Mucosa of rectum (tissue), 2 donors: ENCODE results near the gene SLC35A2.

ENCODE experiments used
- H3K27ac ChIP-seq, 2 donors: one replicate each; pipeline ENCODE4 v1.7.0; 2013; ENCODE audit warnings: inconsistent platforms in 2 of 2, low read depth in 2 of 2, low read length in 2 of 2
- H3K27me3 ChIP-seq, 2 donors: one replicate each; pipeline ENCODE4 v1.7.0; 2013; ENCODE audit warnings: low read length in 2 of 2; ENCODE audit not compliant: control insufficient read depth in 2 of 2, insufficient read depth in 2 of 2
- H3K36me3 ChIP-seq, 2 donors: one replicate each; pipeline ENCODE4 v1.7.0; 2013; ENCODE audit warnings: low read length in 2 of 2; ENCODE audit not compliant: control insufficient read depth in 2 of 2, insufficient read depth in 2 of 2
- H3K4me1 ChIP-seq, 2 donors: one replicate each; pipeline ENCODE4 v1.7.0; 2013; ENCODE audit warnings: low read length in 2 of 2, mild to moderate bottlenecking in 1 of 2; ENCODE audit not compliant: control insufficient read depth in 2 of 2, insufficient read depth in 2 of 2
- H3K4me3 ChIP-seq, 2 donors: one replicate each; pipeline ENCODE4 v1.7.0; 2013; ENCODE audit warnings: low read length in 2 of 2
- H3K9ac ChIP-seq, 2 donors: one replicate each; pipeline ENCODE4 v1.7.0; 2013; ENCODE audit warnings: low read length in 2 of 2, low read depth in 1 of 2, mild to moderate bottlenecking in 1 of 2
- H3K9me3 ChIP-seq, 2 donors: one replicate each; pipeline ENCODE4 v1.7.0; 2013; ENCODE audit warnings: low read length in 2 of 2; ENCODE audit not compliant: control insufficient read depth in 2 of 2
- donor health status: healthy.
- donor health status: Normal muscosa, but diverticular disease.

SLC35A2 gene

DNA sequence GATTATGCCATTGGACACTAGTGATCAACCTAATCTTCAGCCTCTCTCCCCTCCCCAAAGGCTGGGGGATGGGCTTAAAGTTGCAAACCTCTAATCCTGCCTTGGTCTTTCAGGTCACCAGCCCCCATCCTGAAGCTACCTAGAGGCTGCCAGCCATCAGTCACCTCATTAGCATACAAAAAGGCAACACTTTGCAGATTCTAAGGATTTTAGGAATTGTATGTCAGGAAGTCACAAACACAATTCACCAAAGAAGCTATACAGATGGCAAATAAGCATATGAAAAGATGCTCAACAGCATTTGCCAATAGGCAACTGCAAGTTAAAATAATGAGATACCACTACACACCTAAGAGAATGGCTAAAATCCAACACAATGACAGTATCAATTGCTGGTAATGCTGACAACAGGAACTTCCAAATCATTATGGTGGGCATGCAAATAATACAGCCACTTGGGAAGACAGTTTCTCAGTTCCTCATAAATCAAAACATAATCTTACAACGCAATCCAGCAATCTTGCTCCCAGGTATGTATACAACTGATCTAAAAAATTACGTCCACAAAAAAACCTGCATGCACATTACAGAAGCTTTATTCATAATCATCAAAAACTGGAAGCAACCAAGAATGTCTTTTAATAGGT is 16.4 kb upstream of the SLC35A2 start:
- no peak overlapping the region for H3K4me3 ChIP-seq
- no peaks in the 10 kb centered on the region for H3K9me3 ChIP-seq
- no peaks in the 10 kb centered on the region for H3K4me1 ChIP-seq
- no peaks in the 10 kb centered on the region for H3K27me3 ChIP-seq
- H3K27ac ChIP-seq: no peak overlapping the region
- peaks cover 18 to 35% of the 10 kb centered on the region in 2 donors for H3K36me3 ChIP-seq
- no peak overlapping the region for H3K9ac ChIP-seq

DNA sequence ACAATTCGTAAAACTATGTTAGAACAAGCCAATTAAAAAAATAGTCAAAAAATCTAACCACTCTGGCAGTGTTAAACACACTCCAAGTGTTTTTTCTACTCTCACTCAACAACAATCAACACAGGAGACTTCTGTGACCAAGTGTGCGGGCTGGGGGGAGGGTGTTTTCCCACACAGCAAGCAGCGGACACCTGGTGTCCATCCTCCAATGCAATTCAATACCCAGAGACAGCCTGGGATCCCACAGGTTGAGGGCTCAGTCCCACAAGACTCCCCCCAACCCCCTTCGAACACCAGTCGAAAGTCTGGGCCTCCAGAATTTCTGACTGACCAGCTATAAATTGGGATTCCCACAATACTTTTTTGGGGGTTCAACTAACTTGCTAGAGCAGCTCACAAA is 15.7 kb upstream of the SLC35A2 start:
- no peaks in the 10 kb centered on the region for H3K9me3 ChIP-seq
- no peak overlapping the region for H3K4me3 ChIP-seq
- H3K9ac ChIP-seq: no peak overlapping the region
- no peaks in the 10 kb centered on the region for H3K4me1 ChIP-seq
- no peak overlapping the region for H3K27ac ChIP-seq
- peaks cover 16 to 37% of the 10 kb centered on the region in 2 donors for H3K36me3 ChIP-seq
- no peaks in the 10 kb centered on the region for H3K27me3 ChIP-seq

DNA sequence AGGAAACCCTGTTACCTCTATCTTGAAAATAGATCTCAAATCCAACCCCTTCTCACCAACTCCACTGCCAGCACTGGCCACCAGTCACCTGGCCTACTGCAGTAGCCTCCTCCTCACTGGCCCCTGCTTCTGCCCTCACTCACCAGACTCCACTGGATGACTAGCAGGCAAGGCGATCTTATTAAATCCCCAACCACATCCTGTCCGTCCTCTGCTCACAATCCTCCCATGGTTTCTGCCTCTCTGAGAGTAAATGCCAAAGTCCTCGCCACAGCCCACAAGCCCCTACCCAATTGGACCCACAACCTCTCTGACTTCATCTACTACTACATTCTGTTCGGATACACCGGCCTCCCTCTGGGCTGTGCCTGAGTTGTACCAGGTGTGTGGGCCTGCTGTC is 12.8 kb upstream of the SLC35A2 start:
- no peaks in the 10 kb centered on the region for H3K9me3 ChIP-seq
- H3K4me1 ChIP-seq: peaks cover 0 to 4% of the 10 kb centered on the region in 2 donors
- H3K27me3 ChIP-seq: no peaks in the 10 kb centered on the region
- no peak overlapping the region for H3K9ac ChIP-seq
- no peak overlapping the region for H3K4me3 ChIP-seq
- no peak overlapping the region for H3K27ac ChIP-seq
- peaks cover 16 to 34% of the 10 kb centered on the region in 2 donors for H3K36me3 ChIP-seq

DNA sequence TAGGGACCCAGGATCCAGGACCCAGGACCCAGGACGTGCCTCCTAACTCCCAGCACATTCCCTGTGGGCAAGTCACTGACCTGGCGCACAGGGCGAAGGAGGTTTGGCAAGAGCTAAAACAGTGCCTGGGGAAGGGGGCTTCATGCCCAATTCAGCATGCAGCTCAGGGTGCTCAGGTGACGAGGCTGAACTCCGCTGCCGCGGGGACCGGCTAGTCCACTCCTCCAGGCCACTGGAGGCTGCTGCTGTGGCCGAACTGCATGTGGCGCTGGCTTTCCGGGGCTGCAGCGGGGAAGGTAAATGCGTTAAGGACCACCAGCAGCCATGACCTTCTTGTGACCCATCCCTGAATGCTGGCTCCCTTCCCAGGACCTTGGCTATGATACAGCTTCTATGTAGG is 12.3 kb upstream of the SLC35A2 start:
- no peak overlapping the region for H3K4me3 ChIP-seq
- H3K9me3 ChIP-seq: no peaks in the 10 kb centered on the region
- H3K36me3 ChIP-seq: peaks cover 16 to 34% of the 10 kb centered on the region in 2 donors
- H3K9ac ChIP-seq: no peak overlapping the region
- peaks cover 0 to 4% of the 10 kb centered on the region in 2 donors for H3K4me1 ChIP-seq
- H3K27ac ChIP-seq: no peak overlapping the region
- H3K27me3 ChIP-seq: no peaks in the 10 kb centered on the region

DNA sequence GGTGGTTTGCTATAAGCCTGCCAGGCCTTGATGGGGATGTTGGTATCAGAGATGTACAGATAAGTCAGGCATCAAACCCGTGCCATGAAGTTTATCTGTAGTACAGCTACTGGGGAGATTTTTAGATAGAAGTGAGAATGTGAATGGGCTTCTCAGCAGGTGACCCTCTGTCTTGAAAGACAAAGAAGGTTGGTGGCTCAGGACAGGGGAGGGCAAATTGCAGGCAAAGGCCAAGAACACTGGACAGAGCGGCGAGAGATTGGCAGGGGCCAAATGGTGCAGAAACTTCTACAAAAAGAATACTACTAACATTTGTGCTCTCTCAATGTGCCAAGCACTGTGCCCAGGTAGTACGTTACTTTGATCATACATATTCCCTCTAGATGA is 9.3 kb upstream of the SLC35A2 start:
- Histone ChIP-seq H3K36me3 (peaks cover 12 to 27% of the 10 kb centered on the region in 2 donors), H3K27ac (peak overlapping the region; percentile 18 to 80), H3K27me3 (no peaks in the 10 kb centered on the region), H3K4me3 (no peak overlapping the region), H3K4me1 (peaks cover 0 to 4% of the 10 kb centered on the region in 2 donors), H3K9ac (peak overlapping the region in 1 of 2 donors; percentile 1), H3K9me3 (no peaks in the 10 kb centered on the region)

DNA sequence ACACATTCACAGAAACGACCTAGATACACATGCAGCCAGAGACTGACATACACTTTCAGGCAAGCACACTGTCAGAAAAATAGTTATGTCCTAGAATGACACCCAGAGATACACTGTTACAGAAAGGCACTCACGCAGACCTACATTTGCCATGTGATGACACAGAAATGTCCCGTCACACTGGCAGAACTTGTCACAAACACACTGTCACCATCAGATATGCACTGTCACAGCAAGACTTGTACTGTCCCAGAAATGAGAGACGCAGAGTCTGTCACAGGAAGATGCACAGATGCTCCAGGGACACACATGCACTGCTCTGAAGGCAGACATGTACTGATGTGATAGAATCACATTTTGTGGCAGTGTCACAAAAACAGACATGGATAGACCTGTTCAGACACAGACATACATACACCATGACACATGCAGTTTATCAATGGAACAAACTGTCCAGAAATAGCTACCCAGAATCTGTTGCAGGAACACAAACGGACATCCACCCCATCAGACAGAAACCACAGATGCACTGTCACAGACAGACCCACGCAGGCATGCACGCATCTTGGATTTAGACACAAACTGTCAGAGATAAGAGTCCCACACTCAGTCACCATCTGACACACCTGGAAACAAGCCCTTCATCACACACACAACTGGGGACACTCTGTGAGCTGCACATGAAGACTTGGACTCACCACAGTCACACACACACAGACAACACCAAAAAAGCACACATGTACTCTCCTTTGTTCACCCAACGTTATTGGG is 8.7 kb upstream of the SLC35A2 start:
- peak overlapping the region in 1 of 2 donors; percentile 77 for H3K4me3 ChIP-seq
- no peaks in the 10 kb centered on the region for H3K9me3 ChIP-seq
- peaks cover 12 to 28% of the 10 kb centered on the region in 2 donors for H3K36me3 ChIP-seq
- no peaks in the 10 kb centered on the region for H3K27me3 ChIP-seq
- H3K4me1 ChIP-seq: peaks cover 0 to 4% of the 10 kb centered on the region in 2 donors
- H3K27ac ChIP-seq: peak overlapping the region; percentile 42 to 80
- peak overlapping the region in 1 of 2 donors; percentile 1 for H3K9ac ChIP-seq

DNA sequence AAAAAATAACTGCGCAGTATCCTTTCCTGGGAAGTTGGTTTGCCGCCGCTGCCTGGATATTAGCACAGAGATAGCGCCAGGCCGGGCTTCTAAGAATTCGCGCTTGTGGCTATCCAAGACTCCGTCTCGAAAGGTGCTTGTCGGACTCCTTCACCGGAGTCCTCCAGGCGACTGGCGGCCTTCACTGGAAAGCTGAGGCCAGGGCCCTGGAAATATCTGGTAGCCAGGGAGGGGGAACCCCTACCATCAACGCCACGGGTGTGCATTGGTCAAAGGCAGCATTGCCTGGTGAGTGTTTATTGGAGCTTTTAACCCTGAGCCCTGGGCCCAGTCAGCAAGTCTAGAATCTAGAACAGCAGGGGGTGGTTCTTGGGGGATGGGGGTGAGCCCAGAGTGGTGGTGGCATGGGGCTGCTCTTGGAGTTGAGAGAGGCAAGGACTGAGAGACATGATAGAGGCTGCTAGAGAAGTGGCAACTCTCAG is 8.0 kb upstream of the SLC35A2 start:
- H3K36me3 ChIP-seq: peaks cover 14 to 30% of the 10 kb centered on the region in 2 donors
- no peaks in the 10 kb centered on the region for H3K27me3 ChIP-seq
- peaks cover 0 to 4% of the 10 kb centered on the region in 2 donors for H3K4me1 ChIP-seq
- H3K27ac ChIP-seq: peak overlapping the region; percentile 42 to 80
- H3K4me3 ChIP-seq: peak overlapping the region; percentile 38 to 77
- H3K9me3 ChIP-seq: no peaks in the 10 kb centered on the region
- H3K9ac ChIP-seq: peak overlapping the region; percentile 15 to 53

DNA sequence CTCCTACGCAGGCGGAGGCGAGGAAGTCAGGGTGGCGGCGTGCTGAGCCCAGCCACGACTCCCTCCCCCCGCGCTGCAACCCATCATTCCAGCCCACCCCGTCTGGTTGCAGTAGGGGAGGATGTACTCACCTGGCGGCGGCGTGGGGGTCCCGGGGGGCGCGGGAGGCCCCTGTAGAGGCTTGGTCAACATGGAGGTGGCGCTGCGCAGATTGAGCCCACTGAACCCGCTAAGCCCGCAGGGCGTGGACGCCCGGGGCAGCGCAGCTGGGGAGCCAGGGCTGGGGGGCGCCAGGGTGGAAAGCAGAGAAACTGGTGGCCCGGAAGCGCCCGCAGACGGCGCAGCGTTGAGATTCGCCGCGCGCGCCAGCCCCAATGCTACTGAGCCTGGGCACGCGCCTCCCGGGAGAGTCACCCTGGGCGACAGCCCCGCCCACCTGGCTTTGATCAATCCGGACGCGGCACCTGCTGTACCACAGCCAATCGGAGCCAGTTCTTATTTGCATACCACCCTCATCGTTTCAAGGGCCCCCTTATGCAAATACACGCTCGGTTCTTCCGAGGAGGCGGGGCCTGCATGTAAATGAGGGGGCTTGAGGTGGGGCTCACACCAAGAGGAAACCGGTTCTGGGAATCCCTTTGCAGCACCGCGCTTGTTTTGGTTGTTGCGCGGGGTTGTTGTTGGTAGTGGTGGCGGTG is 7.3 kb upstream of the SLC35A2 start, which contains the start of gene PIM2:
PIM2 (minus strand) TSS at position 382 of the 698 bp plus-strand sequence; CDS start at position 192, 190 bp downstream.
- H3K4me3 ChIP-seq: peak within 1 kb of the TSS; percentile 48 to 77
- H3K36me3 ChIP-seq: peaks cover 15 to 27% of the 10 kb centered on the region in 2 donors
- no peaks in the 10 kb centered on the region for H3K9me3 ChIP-seq
- peak within 1 kb of the TSS; percentile 55 to 80 for H3K27ac ChIP-seq
- H3K4me1 ChIP-seq: peaks cover 0 to 7% of the 10 kb centered on the region in 2 donors
- peak within 1 kb of the TSS; percentile 58 to 61 for H3K9ac ChIP-seq
- no peaks in the 10 kb centered on the region for H3K27me3 ChIP-seq

DNA sequence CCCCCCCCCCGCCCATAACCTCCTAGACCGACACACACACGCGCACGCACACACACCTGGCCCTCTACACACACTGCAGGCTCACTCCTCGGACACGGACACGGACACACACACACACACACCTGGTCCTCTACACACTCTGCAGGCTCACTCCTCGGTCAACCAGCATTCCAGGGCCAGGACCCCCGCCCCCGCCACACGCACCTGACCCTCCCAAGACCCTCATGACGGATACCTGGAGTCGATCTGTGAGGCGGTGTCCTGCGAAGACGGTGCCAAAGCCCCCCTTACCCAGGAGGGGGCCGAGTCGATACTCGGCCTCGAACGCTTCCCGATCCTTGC is 6.8 kb upstream of the SLC35A2 start:
- peak overlapping the region; percentile 48 to 77 for H3K4me3 ChIP-seq
- H3K9ac ChIP-seq: peak overlapping the region; percentile 58 to 61
- peaks cover 0 to 7% of the 10 kb centered on the region in 2 donors for H3K4me1 ChIP-seq
- H3K27me3 ChIP-seq: no peaks in the 10 kb centered on the region
- H3K9me3 ChIP-seq: no peaks in the 10 kb centered on the region
- peak overlapping the region; percentile 55 to 79 for H3K27ac ChIP-seq
- H3K36me3 ChIP-seq: peaks cover 10 to 22% of the 10 kb centered on the region in 2 donors
